ENCODE results near the gene GSTA3. TPM values are rescaled to one million over a fixed set of nuclear protein-coding genes. Genes with fewer than 3 reads are reported as not detected.

GSTA3 gene
- total and polyA plus RNA-seq, 2 of the 13 experiments (the other 11 are each of a cell fraction or from before 2014, with no cell fraction given): not detected

GRCh38 chr6:52881996-52882841 lies 27.3 kb downstream of the GSTA3 start (continued):
- TF ChIP-seq ZMAT5 (CRISPR knock-in tag; IDR thresholded peaks at IDR 0.05; ENCODE audit: borderline replicate concordance, low read depth) (no peak), ZNF687 (CRISPR knock-in tag; IDR thresholded peaks at IDR 0.05) (peak; percentile 42), ZBTB33 (CRISPR knock-in tag; IDR thresholded peaks at IDR 0.05) (0 out of 2 replicates have a peak, but pooled peaks have one; percentile 30), ZNF572 (CRISPR knock-in tag; IDR thresholded peaks at IDR 0.05) (no peak), ISX (CRISPR knock-in tag; conservative IDR thresholded peaks at IDR 0.05) (no peak), ATF1 (CRISPR knock-in tag; IDR thresholded peaks at IDR 0.05) (no peak), PATZ1 (CRISPR knock-in tag; IDR thresholded peaks at IDR 0.05) (peak; percentile 12; the same call in 1 of the 2 replicates), ZNF83 (CRISPR knock-in tag; IDR thresholded peaks at IDR 0.05; ENCODE audit: borderline replicate concordance) (no peak), SALL2 (CRISPR knock-in tag; IDR thresholded peaks at IDR 0.05) (peak; percentile 31; the same call in 1 of the 2 replicates), ZNF350 (CRISPR knock-in tag; IDR thresholded peaks at IDR 0.05; ENCODE audit: borderline replicate concordance, low read depth) (peak; percentile 79; the same call in 1 of the 2 replicates), CCDC6 (CRISPR knock-in tag; IDR thresholded peaks at IDR 0.05) (0 out of 2 replicates have a peak, but pooled peaks have one; percentile 58), ARID5B (CRISPR knock-in tag; IDR thresholded peaks at IDR 0.05) (peak; percentile 29; the same call in 1 of the 2 replicates), ZNF207 (IDR thresholded peaks at IDR 0.05; ENCODE audit: borderline replicate concordance) (no peak), TAF1 (CRISPR knock-in tag; IDR thresholded peaks at IDR 0.05) (peak; percentile 15; the same call in 1 of the 2 replicates), ONECUT2 (CRISPR knock-in tag; IDR thresholded peaks at IDR 0.05) (no peak)

Measured in HepG2 (cell line).